ENCODE measurements around the gene PPARGC1A.

PPARGC1A gene

GRCh38 chr4:23750125-23750524 lies 139.7 kb downstream of the PPARGC1A start:
- no peak overlapping the region for H3K4me3 ChIP-seq (ENCODE audit: low read length)
- no peaks in the 10 kb centered on the region for H3K4me1 ChIP-seq (ENCODE audit: insufficient read depth, low read length)
- no peak overlapping the region for H3K27ac ChIP-seq (ENCODE audit: low read length)
- peaks cover 3% of the 10 kb centered on the region; the same call in 1 of the 2 replicates for H3K9me3 ChIP-seq (ENCODE audit: insufficient read depth, low read depth, low read length)
- no peaks in the 10 kb centered on the region for H3K36me3 ChIP-seq (ENCODE audit: insufficient read depth, low read depth, low read length)
- H3K9ac ChIP-seq (ENCODE audit: low read depth, low read length): no peak overlapping the region
- H3K27me3 ChIP-seq (ENCODE audit: insufficient read depth, low read length): no peaks in the 10 kb centered on the region

DNA sequence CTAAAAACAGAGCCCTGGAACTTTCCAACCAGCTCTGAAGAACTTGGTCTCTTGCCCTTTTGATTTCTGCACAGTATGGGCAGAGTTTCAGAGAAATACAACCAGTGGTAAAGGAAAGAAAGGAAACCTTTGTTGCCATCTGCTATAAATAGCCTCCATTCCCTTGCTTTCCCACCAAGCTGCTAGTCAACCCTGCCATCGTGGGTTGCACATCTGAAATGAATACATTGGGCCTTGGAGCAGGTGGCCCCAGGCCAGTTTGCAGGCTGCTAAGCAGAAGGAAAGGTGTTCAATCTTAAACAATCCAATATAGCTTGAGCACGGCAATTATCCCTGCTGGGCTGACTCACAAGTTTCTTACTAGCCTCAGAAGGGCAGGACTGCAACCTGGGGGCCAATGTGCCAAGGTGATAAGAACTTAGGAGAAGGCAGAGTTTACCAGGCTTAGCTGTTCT lies 142.5 kb downstream of the PPARGC1A start:
- no peaks in the 10 kb centered on the region for H3K27me3 ChIP-seq (ENCODE audit: insufficient read depth, low read length)
- no peak overlapping the region for H3K27ac ChIP-seq (ENCODE audit: low read length)
- no peaks in the 10 kb centered on the region for H3K4me1 ChIP-seq (ENCODE audit: insufficient read depth, low read length)
- H3K9me3 ChIP-seq (ENCODE audit: insufficient read depth, low read depth, low read length): peaks cover 3% of the 10 kb centered on the region; the same call in 1 of the 2 replicates
- no peaks in the 10 kb centered on the region for H3K36me3 ChIP-seq (ENCODE audit: insufficient read depth, low read depth, low read length)
- H3K4me3 ChIP-seq (ENCODE audit: low read length): no peak overlapping the region
- no peak overlapping the region for H3K9ac ChIP-seq (ENCODE audit: low read depth, low read length)

- H3K9me3 ChIP-seq (ENCODE audit: insufficient read depth, low read depth, low read length): peaks cover 3% of the 10 kb centered on the region; the same call in 1 of the 2 replicates
- H3K27me3 ChIP-seq (ENCODE audit: insufficient read depth, low read length): no peaks in the 10 kb centered on the region
- H3K4me1 ChIP-seq (ENCODE audit: insufficient read depth, low read length): no peaks in the 10 kb centered on the region
- H3K4me3 ChIP-seq (ENCODE audit: low read length): no peak overlapping the region
- no peak overlapping the region for H3K27ac ChIP-seq (ENCODE audit: low read length)
- H3K9ac ChIP-seq (ENCODE audit: low read depth, low read length): no peak overlapping the region
- H3K36me3 ChIP-seq (ENCODE audit: insufficient read depth, low read depth, low read length): no peaks in the 10 kb centered on the region
Observed at GRCh38 chr4:23746672-23747071, 143.2 kb downstream of the PPARGC1A start.

DNA sequence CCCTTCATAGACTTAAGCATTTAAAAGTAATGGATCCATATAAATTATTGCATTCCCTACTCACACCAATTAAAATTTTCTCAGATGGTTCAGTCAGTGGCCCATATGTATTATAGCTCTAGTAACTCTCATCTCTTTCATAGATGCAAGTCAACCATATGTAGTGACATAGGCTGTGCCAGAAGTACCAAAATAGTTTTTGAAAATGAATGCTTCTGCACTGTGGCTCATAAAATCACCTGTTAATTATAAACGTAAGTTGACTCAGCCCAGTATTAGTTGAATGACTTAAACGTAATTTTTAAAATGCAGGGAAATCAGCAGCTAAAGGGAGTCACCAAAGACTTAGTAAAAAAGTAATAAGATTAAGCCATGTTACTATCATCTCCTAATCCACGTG lies 143.8 kb downstream of the PPARGC1A start:
- no peaks in the 10 kb centered on the region for H3K4me1 ChIP-seq (ENCODE audit: insufficient read depth, low read length)
- H3K27me3 ChIP-seq (ENCODE audit: insufficient read depth, low read length): no peaks in the 10 kb centered on the region
- H3K4me3 ChIP-seq (ENCODE audit: low read length): no peak overlapping the region
- H3K27ac ChIP-seq (ENCODE audit: low read length): no peak overlapping the region
- peaks cover 3% of the 10 kb centered on the region; the same call in 1 of the 2 replicates for H3K9me3 ChIP-seq (ENCODE audit: insufficient read depth, low read depth, low read length)
- no peaks in the 10 kb centered on the region for H3K36me3 ChIP-seq (ENCODE audit: insufficient read depth, low read depth, low read length)
- no peak overlapping the region for H3K9ac ChIP-seq (ENCODE audit: low read depth, low read length)

GRCh38 chr4:23745377-23745776 lies 144.5 kb downstream of the PPARGC1A start:
- Histone ChIP-seq H3K36me3 (ENCODE audit: insufficient read depth, low read depth, low read length) (no peaks in the 10 kb centered on the region), H3K9me3 (ENCODE audit: insufficient read depth, low read depth, low read length) (peaks cover 3% of the 10 kb centered on the region; the same call in 1 of the 2 replicates), H3K9ac (ENCODE audit: low read depth, low read length) (no peak overlapping the region), H3K27me3 (ENCODE audit: insufficient read depth, low read length) (no peaks in the 10 kb centered on the region), H3K4me1 (ENCODE audit: insufficient read depth, low read length) (no peaks in the 10 kb centered on the region), H3K4me3 (ENCODE audit: low read length) (no peak overlapping the region), H3K27ac (ENCODE audit: low read length) (no peak overlapping the region)
